HEK293 (cell line): Measurements from ENCODE around the gene TBCK.

Experiments
- CTCF ChIA-PET: fragments of 350-600 bp; formaldehyde crosslinking; extraction: SDS; loops from one replicate; lab custom pipeline; 2021; ENCODE audit warnings: antibody characterized with exemption; lab: Yijun Ruan, JAX
- POLR2A ChIA-PET: fragments of 300-600 bp; formaldehyde crosslinking; extraction: SDS; loops from one replicate; lab custom pipeline; 2020; ENCODE audit warnings: antibody characterized with exemption, inconsistent platforms; lab: Yijun Ruan, JAX
- H3K27ac ChIP-seq: fragments of 200-500 bp; sonication (Bioruptor generic); 2 replicates; pipeline ENCODE4 v1.5.1; 2014; ENCODE audit warnings: low read depth, low read length, control low read depth, inconsistent platforms; ENCODE audit errors: extremely low read depth
- H3K36me3 ChIP-seq, 2 experiments: fragments of 200-500 bp in 1 of 2; sonication (Bioruptor generic) in 1 of 2; 1 replicate in 1 of 2; 2 replicates in 1 of 2; pipeline ENCODE4 v1.5.1; 2014 to 2017; ENCODE audit warnings: inconsistent platforms in 2 of 2, low read length in 2 of 2; ENCODE audit not compliant: control insufficient read depth in 2 of 2, insufficient read depth in 1 of 2
- H3K4me1 ChIP-seq: fragments of 200-500 bp; sonication (Bioruptor generic); 2 replicates; pipeline ENCODE4 v1.5.1; 2014; ENCODE audit warnings: mild to moderate bottlenecking, low read length, inconsistent platforms; ENCODE audit not compliant: control insufficient read depth, insufficient read depth
- H3K4me3 ChIP-seq: 2 replicates; pipeline ENCODE4 v1.5.1; 2011; ENCODE audit warnings: low read depth, mild to moderate bottlenecking, control low read depth, low read length, moderate library complexity
- H3K9me3 ChIP-seq: fragments of 200-500 bp; sonication (Bioruptor generic); 2 replicates; pipeline ENCODE4 v1.5.1; 2014; ENCODE audit warnings: low read depth, low read length, inconsistent platforms; ENCODE audit not compliant: control insufficient read depth, insufficient read depth
- GLIS2 ChIP-seq: fragments of 450-650 bp; formaldehyde crosslinking; IDR thresholded peaks from 2 replicates; pipeline ENCODE4 v1.5.1; 2016; ENCODE audit warnings: missing biosample characterization, missing genetic modification characterization
- KLF10 ChIP-seq: fragments of 450-650 bp; IDR thresholded peaks from 2 replicates; pipeline ENCODE4 v1.5.1; 2018; ENCODE audit warnings: missing biosample characterization, mild to moderate bottlenecking, missing genetic modification characterization
- REPIN1 ChIP-seq: fragments of 450-650 bp; formaldehyde crosslinking; IDR thresholded peaks from 2 replicates; pipeline ENCODE4 v1.5.1; 2017; ENCODE audit warnings: missing biosample characterization, missing genetic modification characterization, low read depth
- ZBTB11 ChIP-seq: fragments of 450-650 bp; formaldehyde crosslinking; conservative IDR thresholded peaks from 2 replicates; pipeline ENCODE4 v1.5.1; 2016; ENCODE audit warnings: low read depth, missing biosample characterization, missing genetic modification characterization
- ZBTB17 ChIP-seq: fragments of 450-650 bp; formaldehyde crosslinking; IDR thresholded peaks from 2 replicates; pipeline ENCODE4 v1.5.1; 2016; ENCODE audit warnings: missing biosample characterization, missing genetic modification characterization
- ZBTB21 ChIP-seq: fragments of 450-650 bp; formaldehyde crosslinking; IDR thresholded peaks from 2 replicates; pipeline ENCODE4 v1.5.1; 2017; ENCODE audit warnings: missing biosample characterization, missing genetic modification characterization
- ZBTB44 ChIP-seq: fragments of 450-650 bp; IDR thresholded peaks from 2 replicates; pipeline ENCODE4 v1.5.1; 2018; ENCODE audit warnings: missing biosample characterization, mild to moderate bottlenecking, missing genetic modification characterization
- ZBTB49 ChIP-seq: fragments of 450-650 bp; formaldehyde crosslinking; IDR thresholded peaks from 2 replicates; pipeline ENCODE4 v1.5.1; 2016; ENCODE audit warnings: missing biosample characterization, missing genetic modification characterization, low read depth
- ZFP37 ChIP-seq: fragments of 450-650 bp; formaldehyde crosslinking; IDR thresholded peaks from 2 replicates; pipeline ENCODE4 v1.5.1; 2016; ENCODE audit warnings: missing biosample characterization, missing genetic modification characterization
- ZNF473 ChIP-seq: fragments of 450-650 bp; formaldehyde crosslinking; IDR thresholded peaks from 2 replicates; pipeline ENCODE4 v1.5.1; 2017; ENCODE audit warnings: missing biosample characterization, missing genetic modification characterization
- ZNF518A ChIP-seq: fragments of 450-650 bp; formaldehyde crosslinking; conservative IDR thresholded peaks from 2 replicates; pipeline ENCODE4 v1.5.1; 2016; ENCODE audit warnings: low read depth, missing biosample characterization, missing genetic modification characterization
- ZNF555 ChIP-seq: fragments of 450-650 bp; formaldehyde crosslinking; conservative IDR thresholded peaks from 2 replicates; pipeline ENCODE4 v1.5.1; 2017; ENCODE audit warnings: missing biosample characterization, mild to moderate bottlenecking, missing genetic modification characterization, inconsistent platforms
- ZNF692 ChIP-seq: fragments of 450-650 bp; formaldehyde crosslinking; IDR thresholded peaks from 2 replicates; pipeline ENCODE4 v1.5.1; 2016; ENCODE audit warnings: missing biosample characterization, missing genetic modification characterization
- ZNF701 ChIP-seq: fragments of 450-650 bp; formaldehyde crosslinking; IDR thresholded peaks from 2 replicates; pipeline ENCODE4 v1.5.1; 2016; ENCODE audit warnings: missing biosample characterization, missing genetic modification characterization
- ZNF747 ChIP-seq: fragments of 450-650 bp; formaldehyde crosslinking; IDR thresholded peaks from 2 replicates; pipeline ENCODE4 v1.5.1; 2016; ENCODE audit warnings: missing biosample characterization, missing genetic modification characterization
- ZSCAN5A ChIP-seq: fragments of 450-650 bp; formaldehyde crosslinking; IDR thresholded peaks from 2 replicates; pipeline ENCODE4 v1.5.1; 2016; ENCODE audit warnings: missing biosample characterization, missing genetic modification characterization

The TBCK gene

GRCh38 chr4:106364282-106364681, 48.3 kb upstream of the TBCK start (continued):
- TF ChIP-seq ZBTB21 (tag by site-specific recombination) = no peak
- no peak for TF ChIP-seq ZFP37 (tag by site-specific recombination)
- no peak for TF ChIP-seq ZNF701 (tag by site-specific recombination)
- TF ChIP-seq ZNF692 (tag by site-specific recombination) = no peak
- no peak for TF ChIP-seq REPIN1 (tag by site-specific recombination)
- no peak for TF ChIP-seq ZNF473 (tag by site-specific recombination)
- no peak for TF ChIP-seq ZBTB11

- H3K27ac ChIP-seq = no peak overlapping the region
- TF ChIP-seq ZNF747 (tag by site-specific recombination) (no peak), ZNF555 (tag by site-specific recombination) (no peak), ZBTB44 (tag by site-specific recombination) (no peak), ZBTB49 (tag by site-specific recombination) (no peak), GLIS2 (tag by site-specific recombination) (no peak), ZBTB17 (tag by site-specific recombination) (no peak), ZFP37 (tag by site-specific recombination) (no peak), KLF10 (no peak), ZNF518A (tag by site-specific recombination) (no peak), ZSCAN5A (tag by site-specific recombination) (no peak)
- no peaks in the 10 kb centered on the region for H3K36me3 ChIP-seq
- no peaks in the 10 kb centered on the region for H3K4me1 ChIP-seq
- no peak overlapping the region for H3K4me3 ChIP-seq
- POLR2A ChIA-PET = no interaction called here
- CTCF ChIA-PET = no interaction called here
- H3K9me3 ChIP-seq = no peaks in the 10 kb centered on the region
Measured at GRCh38 chr4:106362086-106362825, 46.2 kb upstream of the TBCK start.
